Mesothelial cell of epicardium (in vitro differentiated cells): Measurements from ENCODE around the gene CLSTN2. TPM values are rescaled to one million over a fixed set of nuclear protein-coding genes. Genes with fewer than 3 reads are reported as not detected.

ENCODE experiments used
- DNase-seq, 2 experiments: peaks; one replicate each; pipeline ENCODE4 v3.0.0; 2021; ENCODE audit warnings: low spot score in 2 of 2; ENCODE audit not compliant: unreplicated experiment in 2 of 2
- H3K27ac Mint-ChIP-seq: 2 replicates; pipeline ENCODE4 v1.8.0; 2021; ENCODE audit warnings: mixed read lengths
- H3K27me3 Mint-ChIP-seq: 2 replicates; pipeline ENCODE4 v1.8.0; 2021; ENCODE audit warnings: low read depth, mixed read lengths
- H3K36me3 Mint-ChIP-seq: 2 replicates; pipeline ENCODE4 v1.8.0; 2021; ENCODE audit warnings: mixed read lengths
- H3K4me1 Mint-ChIP-seq: 2 replicates; pipeline ENCODE4 v1.8.0; 2021; ENCODE audit warnings: mixed read lengths
- H3K4me3 Mint-ChIP-seq: 2 replicates; pipeline ENCODE4 v1.8.0; 2021; ENCODE audit warnings: mild to moderate bottlenecking, moderate library complexity, mixed read lengths
- H3K9me3 Mint-ChIP-seq: 2 replicates; pipeline ENCODE4 v1.8.0; 2021; ENCODE audit warnings: mixed read lengths
- CTCF ChIP-seq: fragments of 200-600 bp; sonication (generic); IDR thresholded peaks from one replicate; pipeline ENCODE4 v1.5.0; 2021; ENCODE audit warnings: antibody characterized with exemption; ENCODE audit not compliant: unreplicated experiment
- total RNA-seq: library from RNA; stranded (reverse); gene quantifications from 3 replicates; pipeline ENCODE4 v1.2.1, GENCODE V29; 2021

Gene CLSTN2
- total RNA-seq, 1 donor from 2014 or later: 18.2 TPM

- Mint-ChIP-seq H3K4me1 (no peaks in the 10 kb centered on the region), H3K9me3 (no peaks in the 10 kb centered on the region), H3K4me3 (no peak overlapping the region), H3K27ac (no peak overlapping the region), H3K27me3 (peaks cover 39% of the 10 kb centered on the region), H3K36me3 (no peaks in the 10 kb centered on the region)
- no peak for TF ChIP-seq CTCF
- DNase-seq: no peak
Observed at GRCh38 chr3:139988472-139989156, 53.6 kb downstream of the CLSTN2 start.

- Mint-ChIP-seq H3K36me3 (no peaks in the 10 kb centered on the region), H3K27ac (no peak overlapping the region), H3K27me3 (peaks cover 36% of the 10 kb centered on the region), H3K9me3 (no peaks in the 10 kb centered on the region), H3K4me3 (no peak overlapping the region), H3K4me1 (no peaks in the 10 kb centered on the region)
- no peak for TF ChIP-seq CTCF
- DNase-seq: no peak
Observed at GRCh38 chr3:139994891-139995290, 59.9 kb downstream of the CLSTN2 start.

- TF ChIP-seq CTCF: no peak
- H3K4me1 Mint-ChIP-seq: no peaks in the 10 kb centered on the region
- H3K27me3 Mint-ChIP-seq: peaks cover 32% of the 10 kb centered on the region
- no peak for DNase-seq
- H3K4me3 Mint-ChIP-seq: no peak overlapping the region
- H3K36me3 Mint-ChIP-seq: no peaks in the 10 kb centered on the region
- no peak overlapping the region for H3K27ac Mint-ChIP-seq
- H3K9me3 Mint-ChIP-seq: peaks cover 6% of the 10 kb centered on the region
Observed at GRCh38 chr3:140004271-140004670, 69.3 kb downstream of the CLSTN2 start.

- DNase-seq: no peak
- Mint-ChIP-seq H3K27ac (no peak overlapping the region), H3K27me3 (peaks cover 24% of the 10 kb centered on the region), H3K4me1 (no peaks in the 10 kb centered on the region), H3K9me3 (peaks cover 6% of the 10 kb centered on the region), H3K36me3 (no peaks in the 10 kb centered on the region), H3K4me3 (no peak overlapping the region)
- no peak for TF ChIP-seq CTCF
Observed at GRCh38 chr3:140006331-140006730, 71.3 kb downstream of the CLSTN2 start.

- H3K27ac Mint-ChIP-seq: no peak overlapping the region
Observed at GRCh38 chr3:140007081-140007480, 72.1 kb downstream of the CLSTN2 start.

More at GRCh38 chr3:140007081-140007480, 72.1 kb downstream of the CLSTN2 start:
- Mint-ChIP-seq H3K4me3 (no peak overlapping the region), H3K4me1 (no peaks in the 10 kb centered on the region), H3K9me3 (peaks cover 6% of the 10 kb centered on the region), H3K27me3 (peaks cover 26% of the 10 kb centered on the region), H3K36me3 (no peaks in the 10 kb centered on the region)
- no peak for TF ChIP-seq CTCF
- DNase-seq: no peak
